Astrocyte (in vitro differentiated cells and primary cell): ENCODE measurements around the gene RAPGEF6.

Source experiments
- CTCF ChIP-seq: IDR thresholded peaks from 2 replicates; pipeline ENCODE4 v1.5.1; 2011; ENCODE audit warnings: low read depth, mild to moderate bottlenecking, inconsistent platforms, low read length, moderate library complexity; ENCODE audit not compliant: insufficient read depth
- EZH2 ChIP-seq: IDR thresholded peaks from 2 replicates; pipeline ENCODE4 v1.6.1; 2012; ENCODE audit warnings: mild to moderate bottlenecking, low read length, inconsistent platforms; ENCODE audit not compliant: insufficient read depth

- no peak for TF ChIP-seq CTCF
- no peak for TF ChIP-seq EZH2
Observed at GRCh38 chr5:131661933-131662332, 26.9 kb upstream of the RAPGEF6 start.
